ENCODE measurements around the gene MSL1.

GRCh38 chr17:40108970-40109824 is 12.6 kb upstream of the MSL1 start:
- TF ChIP-seq ELF4 (IDR thresholded peaks at IDR 0.05) (no peak), FOXM1 (IDR thresholded peaks at IDR 0.05; ENCODE audit: borderline replicate concordance) (no peak), TARDBP (IDR thresholded peaks at IDR 0.05) (no peak), FOXA1 (IDR thresholded peaks at IDR 0.05) (no peak), SUZ12 (IDR thresholded peaks at IDR 0.05) (no peak), SP1 (IDR thresholded peaks at IDR 0.05) (no peak)

Data from HEK293T (cell line).